Karpas-422 (cell line): ENCODE measurements around the gene NWD2. TPM values are rescaled to one million over a fixed set of nuclear protein-coding genes. Genes with fewer than 3 reads are reported as not detected.
A peak's percentile ranks its signal among the peaks of the same experiment; 100 is the strongest.

Source experiments
- DNase-seq: peaks from one replicate; pipeline ENCODE4 v3.0.0-alpha.2; 2015
- H2AFZ ChIP-seq: fragments of 200-600 bp; sonication (generic); 2 replicates; pipeline ENCODE4 v1.6.1; 2014; ENCODE audit warnings: antibody characterized with exemption, low read length, mixed read lengths
- H3K27ac ChIP-seq: fragments of 200-600 bp; sonication (generic); 2 replicates; pipeline ENCODE4 v1.5.1; 2014; ENCODE audit warnings: mild to moderate bottlenecking, low read length, moderate library complexity
- H3K27me3 ChIP-seq: fragments of 200-600 bp; sonication (generic); 2 replicates; pipeline ENCODE4 v1.6.1; 2014; ENCODE audit warnings: low read length, mixed read lengths
- H3K36me3 ChIP-seq: fragments of 200-600 bp; sonication (generic); 2 replicates; pipeline ENCODE4 v1.6.1; 2014; ENCODE audit warnings: low read length, mixed read lengths; ENCODE audit not compliant: insufficient read depth
- H3K4me1 ChIP-seq: fragments of 200-600 bp; sonication (generic); 2 replicates; pipeline ENCODE4 v1.6.1; 2014; ENCODE audit warnings: mild to moderate bottlenecking, low read length, mixed read lengths
- H3K4me2 ChIP-seq: fragments of 200-600 bp; sonication (generic); 2 replicates; pipeline ENCODE4 v1.6.1; 2014; ENCODE audit warnings: low read length, low read depth, mild to moderate bottlenecking; ENCODE audit not compliant: poor library complexity, severe bottlenecking
- H3K4me3 ChIP-seq: fragments of 200-600 bp; sonication (generic); 2 replicates; pipeline ENCODE4 v1.5.1; 2014; ENCODE audit warnings: mild to moderate bottlenecking, antibody characterized with exemption, low read length, mixed read lengths
- H3K79me2 ChIP-seq: fragments of 200-600 bp; sonication (generic); 2 replicates; pipeline ENCODE4 v1.6.1; 2014; ENCODE audit warnings: mild to moderate bottlenecking, low read length, mixed read lengths
- H3K9ac ChIP-seq: fragments of 200-600 bp; sonication (generic); 2 replicates; pipeline ENCODE4 v1.6.0; 2014; ENCODE audit warnings: low read length
- H3K9me2 ChIP-seq: fragments of 200-600 bp; sonication (generic), shearing (Covaris generic); replicated peaks from 2 replicates; pipeline ENCODE4 v1.6.0; 2014; ENCODE audit warnings: mild to moderate bottlenecking, low read length, moderate library complexity; ENCODE audit not compliant: insufficient read depth
- H3K9me3 ChIP-seq: fragments of 300-700, 200-600 bp; sonication (generic); 2 replicates; pipeline ENCODE4 v1.6.1; 2014; ENCODE audit warnings: low read length, mixed read lengths
- H4K20me1 ChIP-seq: fragments of 200-600 bp; sonication (generic); 2 replicates; pipeline ENCODE4 v1.6.1; 2014; ENCODE audit warnings: mild to moderate bottlenecking, antibody characterized with exemption, low read length, low read depth; ENCODE audit not compliant: insufficient read depth
- total RNA-seq: library from RNA; depleted of rRNA; stranded (reverse); fragments of >200 nt; shearing (Covaris generic); gene quantifications from 2 replicates; pipeline ENCODE4 v1.2.3, GENCODE V29; 2014; ENCODE audit warnings: low replicate concordance

NWD2 gene
- total RNA-seq, 1 experiment from 2014 or later: not detected

GRCh38 chr4:37223732-37224131, 20.8 kb upstream of the NWD2 start:
- DNase-seq: no peak
- Histone ChIP-seq H3K4me1 (no peaks in the 10 kb centered on the region), H3K79me2 (no peaks in the 10 kb centered on the region), H3K4me2 (no peak overlapping the region), H3K9me3 (no peaks in the 10 kb centered on the region), H3K27me3 (no peaks in the 10 kb centered on the region), H4K20me1 (no peaks in the 10 kb centered on the region), H3K36me3 (no peaks in the 10 kb centered on the region), H3K27ac (no peak overlapping the region), H3K9ac (no peak overlapping the region), H2AFZ (no peak overlapping the region), H3K4me3 (no peak overlapping the region), H3K9me2 (no peaks in the 10 kb centered on the region)

DNA sequence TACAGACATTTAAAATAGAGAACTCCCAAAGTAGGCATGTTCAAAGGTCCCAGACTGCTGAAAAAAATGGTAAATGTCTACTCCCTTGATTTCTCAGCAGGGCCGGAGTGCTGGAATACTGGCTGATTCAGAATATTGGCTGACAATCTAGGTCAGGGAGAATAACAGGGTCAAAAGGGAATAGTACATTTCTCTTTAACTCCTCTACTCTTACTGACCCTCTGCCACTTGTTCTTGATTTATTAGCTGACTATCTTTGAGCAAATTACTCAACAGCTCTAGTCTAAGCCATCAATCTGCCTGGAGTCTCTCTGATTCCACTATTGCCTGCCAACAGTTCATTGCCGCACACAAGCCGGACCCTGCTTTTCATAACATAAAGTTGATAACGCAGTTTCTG, 19.7 kb upstream of the NWD2 start:
- Histone ChIP-seq H2AFZ (no peak overlapping the region), H3K4me2 (no peak overlapping the region), H3K9ac (no peak overlapping the region), H3K9me3 (no peaks in the 10 kb centered on the region), H3K4me1 (no peaks in the 10 kb centered on the region), H3K27me3 (no peaks in the 10 kb centered on the region), H4K20me1 (no peaks in the 10 kb centered on the region), H3K79me2 (no peaks in the 10 kb centered on the region), H3K9me2 (no peaks in the 10 kb centered on the region), H3K27ac (no peak overlapping the region), H3K4me3 (no peak overlapping the region), H3K36me3 (no peaks in the 10 kb centered on the region)
- no peak for DNase-seq

DNA sequence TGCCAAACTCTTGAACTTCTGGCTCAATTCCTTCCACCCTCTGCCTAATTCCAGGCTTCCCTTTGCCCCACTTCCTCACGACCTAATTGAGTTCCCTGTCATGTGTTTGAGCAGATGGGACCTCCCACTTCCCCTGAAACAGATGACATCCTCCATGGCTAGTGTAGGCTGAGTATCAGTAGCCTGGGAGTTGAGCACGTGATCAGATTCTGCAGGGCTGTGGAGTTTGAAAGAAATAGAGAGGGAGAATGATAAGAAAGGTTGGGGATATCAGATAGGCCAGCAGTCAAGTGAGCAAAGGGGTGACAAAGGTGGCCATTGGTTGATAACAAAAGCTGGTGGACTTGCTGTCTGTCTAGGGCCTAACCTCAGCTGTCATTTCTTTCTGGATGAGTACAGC, 18.8 kb upstream of the NWD2 start:
- Histone ChIP-seq H3K36me3 (no peaks in the 10 kb centered on the region), H3K27ac (no peak overlapping the region), H3K27me3 (no peaks in the 10 kb centered on the region), H3K9me3 (no peaks in the 10 kb centered on the region), H3K79me2 (no peaks in the 10 kb centered on the region), H4K20me1 (no peaks in the 10 kb centered on the region), H2AFZ (no peak overlapping the region), H3K9ac (no peak overlapping the region), H3K4me2 (no peak overlapping the region), H3K4me1 (no peaks in the 10 kb centered on the region), H3K9me2 (no peaks in the 10 kb centered on the region), H3K4me3 (no peak overlapping the region)
- no peak for DNase-seq

DNA sequence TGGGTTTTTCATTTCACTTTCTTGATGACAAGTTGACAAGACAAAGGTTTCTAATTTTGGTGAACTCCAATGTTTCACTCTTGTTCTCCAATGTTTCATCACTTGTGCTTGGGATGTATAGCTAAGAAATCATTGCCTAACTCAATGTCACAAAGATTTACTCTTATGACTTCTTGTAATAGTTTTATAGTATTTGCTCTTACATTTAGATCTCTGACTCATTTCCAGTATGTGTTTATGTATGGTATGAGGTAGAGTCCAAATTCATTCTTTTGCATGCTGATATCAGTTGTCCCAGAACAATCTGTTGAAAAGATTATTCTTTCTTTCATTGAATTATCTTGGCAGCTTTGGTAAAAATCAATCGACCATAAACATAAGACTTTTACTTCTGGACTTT, 12.2 kb upstream of the NWD2 start:
- DNase-seq: no peak
- H3K4me2 ChIP-seq: no peak overlapping the region
- no peak overlapping the region for H3K27ac ChIP-seq
- H3K79me2 ChIP-seq: no peaks in the 10 kb centered on the region
- no peak overlapping the region for H3K4me3 ChIP-seq
- no peaks in the 10 kb centered on the region for H3K9me3 ChIP-seq
- H4K20me1 ChIP-seq: no peaks in the 10 kb centered on the region
- H3K9ac ChIP-seq: no peak overlapping the region
- H2AFZ ChIP-seq: no peak overlapping the region
- no peaks in the 10 kb centered on the region for H3K4me1 ChIP-seq
- no peaks in the 10 kb centered on the region for H3K9me2 ChIP-seq
- no peaks in the 10 kb centered on the region for H3K27me3 ChIP-seq
- no peaks in the 10 kb centered on the region for H3K36me3 ChIP-seq

- H3K9ac ChIP-seq: no peak overlapping the region
- no peaks in the 10 kb centered on the region for H3K4me1 ChIP-seq
- no peaks in the 10 kb centered on the region for H3K36me3 ChIP-seq
- no peaks in the 10 kb centered on the region for H4K20me1 ChIP-seq
- H3K4me2 ChIP-seq: no peak overlapping the region
- no peak for DNase-seq
- no peak overlapping the region for H3K27ac ChIP-seq
- no peaks in the 10 kb centered on the region for H3K9me2 ChIP-seq
- H3K4me3 ChIP-seq: no peak overlapping the region
- H3K79me2 ChIP-seq: no peaks in the 10 kb centered on the region
- H3K27me3 ChIP-seq: no peaks in the 10 kb centered on the region
- no peak overlapping the region for H2AFZ ChIP-seq
- H3K9me3 ChIP-seq: no peaks in the 10 kb centered on the region
Measured at GRCh38 chr4:37236165-37236564, 8.4 kb upstream of the NWD2 start.

GRCh38 chr4:37241647-37242046, 2.9 kb upstream of the NWD2 start:
- no peak overlapping the region for H3K9ac ChIP-seq
- H3K9me3 ChIP-seq: no peaks in the 10 kb centered on the region
- no peaks in the 10 kb centered on the region for H3K79me2 ChIP-seq
- no peaks in the 10 kb centered on the region for H3K36me3 ChIP-seq
- no peak for DNase-seq
- H4K20me1 ChIP-seq: no peaks in the 10 kb centered on the region
- no peak overlapping the region for H3K4me3 ChIP-seq
- H2AFZ ChIP-seq: no peak overlapping the region
- no peak overlapping the region for H3K4me2 ChIP-seq
- no peaks in the 10 kb centered on the region for H3K4me1 ChIP-seq
- no peaks in the 10 kb centered on the region for H3K27me3 ChIP-seq
- no peak overlapping the region for H3K27ac ChIP-seq
- no peaks in the 10 kb centered on the region for H3K9me2 ChIP-seq

DNA sequence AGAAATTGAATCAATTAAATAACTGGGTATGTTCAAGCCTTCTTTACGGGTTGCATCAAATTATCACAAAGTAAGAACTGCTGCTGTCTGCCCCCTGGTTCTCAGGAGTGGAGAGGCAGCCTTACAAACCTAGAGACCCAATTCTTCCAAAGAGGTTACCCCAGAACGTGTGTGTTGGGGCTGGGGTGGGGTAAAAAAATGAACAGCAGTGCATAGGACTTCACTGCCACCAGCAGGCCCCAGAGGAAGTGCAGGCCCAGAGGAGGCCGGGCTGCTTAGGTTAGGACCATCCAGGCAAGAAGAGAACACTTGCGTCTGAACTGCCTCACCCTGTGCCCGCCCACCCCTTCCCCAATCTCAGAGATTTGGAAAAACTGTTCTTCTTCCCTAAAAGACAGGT, 1.5 kb upstream of the NWD2 start:
- Histone ChIP-seq H3K27me3 (no peaks in the 10 kb centered on the region), H3K36me3 (no peaks in the 10 kb centered on the region), H3K9me2 (no peaks in the 10 kb centered on the region), H3K27ac (no peak overlapping the region), H3K9me3 (no peaks in the 10 kb centered on the region), H4K20me1 (no peaks in the 10 kb centered on the region), H3K9ac (no peak overlapping the region), H2AFZ (no peak overlapping the region), H3K4me2 (no peak overlapping the region), H3K4me3 (no peak overlapping the region), H3K79me2 (no peaks in the 10 kb centered on the region), H3K4me1 (no peaks in the 10 kb centered on the region)
- DNase-seq: peak; percentile 40

DNA sequence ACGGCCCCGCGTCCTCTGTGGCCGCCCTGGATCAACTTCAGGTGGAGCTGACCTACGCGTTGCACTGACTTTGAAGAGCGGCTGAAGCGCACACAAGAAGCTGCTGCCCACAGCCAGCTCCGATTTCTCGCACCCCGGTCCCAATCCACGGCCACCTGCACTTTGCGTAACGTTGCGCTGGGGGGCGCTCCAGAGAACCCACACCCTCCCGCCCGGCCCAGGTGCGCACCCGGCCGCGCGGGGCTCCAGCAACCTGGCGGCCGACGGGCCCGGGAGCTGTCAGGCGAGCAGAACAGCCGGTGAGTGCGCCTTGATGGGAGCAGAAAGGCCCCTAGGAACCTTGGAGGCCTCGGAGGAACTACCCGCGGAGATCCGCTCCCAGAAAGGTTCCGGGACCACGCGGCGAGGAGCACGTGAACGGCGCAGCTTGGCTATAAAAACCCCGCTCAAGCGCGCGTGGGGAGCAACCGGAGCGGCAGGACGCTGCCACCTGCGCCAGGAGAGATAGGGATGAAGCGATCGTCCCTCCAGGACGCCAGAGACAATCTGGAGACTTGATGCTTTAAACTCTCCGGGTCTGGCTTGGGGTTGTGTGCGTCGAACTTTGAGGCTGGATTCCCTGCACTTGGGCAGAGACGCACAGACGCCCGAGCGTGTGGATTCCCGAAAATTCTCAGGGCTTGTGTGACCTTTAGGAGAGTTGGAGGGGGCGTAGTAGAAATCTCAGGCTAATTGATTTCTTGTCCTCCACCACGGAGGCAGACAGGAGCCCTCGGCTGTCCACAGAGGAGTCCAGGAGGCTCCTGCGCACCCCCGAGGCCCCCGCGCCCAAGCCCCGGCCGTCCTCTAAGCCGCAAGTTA, 591 bp upstream of the NWD2 start:
- no peak overlapping the region for H2AFZ ChIP-seq
- no peaks in the 10 kb centered on the region for H3K27me3 ChIP-seq
- H3K36me3 ChIP-seq: no peaks in the 10 kb centered on the region
- H3K27ac ChIP-seq: no peak overlapping the region
- H4K20me1 ChIP-seq: no peaks in the 10 kb centered on the region
- H3K9me2 ChIP-seq: no peaks in the 10 kb centered on the region
- no peaks in the 10 kb centered on the region for H3K9me3 ChIP-seq
- H3K79me2 ChIP-seq: no peaks in the 10 kb centered on the region
- DNase-seq: no peak
- no peak overlapping the region for H3K4me3 ChIP-seq
- no peak overlapping the region for H3K4me2 ChIP-seq
- no peak overlapping the region for H3K9ac ChIP-seq
- no peaks in the 10 kb centered on the region for H3K4me1 ChIP-seq
